K562 (cell line): ENCODE data around the gene TMEM255A. TPM values are rescaled to one million over a fixed set of nuclear protein-coding genes. Genes with fewer than 3 reads are reported as not detected.

Experiments
- C11orf30 ChIP-seq: fragments of 450-650 bp; IDR thresholded peaks from 2 replicates; pipeline ENCODE4 v1.6.1; 2016; ENCODE audit warnings: low read depth, mild to moderate bottlenecking
- CTBP1 ChIP-seq: fragments of 450-650 bp; IDR thresholded peaks from 2 replicates; pipeline ENCODE4 v1.6.1; 2016; ENCODE audit warnings: borderline replicate concordance
- FOSL1 ChIP-seq: fragments of 200-800 bp; sonication (Bioruptor generic); conservative IDR thresholded peaks from 2 replicates; pipeline ENCODE4 v1.6.1; 2016; ENCODE audit warnings: missing genetic modification characterization, missing compliant biosample characterization
- SIRT6 ChIP-seq: IDR thresholded peaks from one replicate; pipeline ENCODE4 v1.6.1; 2012; ENCODE audit warnings: low read depth, mild to moderate bottlenecking, control low read depth, inconsistent platforms, low read length, moderate library complexity
- ZNF23 ChIP-seq: fragments of 250-450 bp; sonication (Bioruptor Pico); IDR thresholded peaks from 2 replicates; pipeline ENCODE4 v1.4.0; 2020; ENCODE audit warnings: mild to moderate bottlenecking
- polyA plus RNA-seq, 8 experiments: library from polyadenylated mRNA; depleted of rRNA in 4 of 8; stranded (reverse) in 5 of 8; unstranded in 3 of 8; fragments of >200 nt; fragmentation: Nextera tagmentation in 2 of 8; fragmentation: Illumina TruSeq in 1 of 8; extraction: Ambion mirVana in 2 of 8; extraction: Trizol in 1 of 8; gene quantifications; 2 replicates each; pipeline versions ENCODE4 v1.2.1 to v1.2.3, GENCODE V29; 2011 to 2014; ENCODE audit warnings: inconsistent platforms in 1 of 8, missing spikeins in 1 of 8
- total RNA-seq, 7 experiments: library from RNA; depleted of rRNA in 6 of 7; stranded (reverse); fragments of >200 nt in 6 of 7; fragmentation: Illumina TruSeq in 2 of 7; extraction: Trizol in 2 of 7; gene quantifications; 2 replicates each; pipeline versions ENCODE4 v1.2.1 to v1.2.3, GENCODE V29; 2011 to 2021; ENCODE audit warnings: low replicate concordance in 1 of 7
- TF ChIP-seq, protein P1 (sequence below), 2 experiments: IDR thresholded peaks; 2 replicates each; pipeline ENCODE4 v1.6.1; 2011; ENCODE audit warnings: borderline replicate concordance in 1 of 2, control low read depth in 1 of 2, low read depth in 1 of 2, low read length in 1 of 2, mild to moderate bottlenecking in 1 of 2, mixed read lengths in 1 of 2, moderate library complexity in 1 of 2; ENCODE audit not compliant: insufficient read depth in 1 of 2, insufficient read length in 1 of 2, poor library complexity in 1 of 2, severe bottlenecking in 1 of 2; ENCODE audit errors: extremely low read depth in 1 of 2
- TF ChIP-seq, protein P2 (sequence below): fragments of 450-650 bp; IDR thresholded peaks from 2 replicates; pipeline ENCODE4 v1.6.1; 2016; ENCODE audit warnings: mild to moderate bottlenecking, moderate library complexity
- TF ChIP-seq, protein P3 (sequence below): fragments of 450-650 bp; IDR thresholded peaks from 2 replicates; pipeline ENCODE4 v1.6.1; 2017; ENCODE audit warnings: mild to moderate bottlenecking, moderate library complexity
- TF ChIP-seq, protein P4 (sequence below): fragments of 250-450 bp; sonication (Bioruptor Pico); IDR thresholded peaks from 2 replicates; pipeline ENCODE4 v1.4.0; 2020; ENCODE audit warnings: mild to moderate bottlenecking, moderate library complexity, borderline replicate concordance

TMEM255A gene
- total and polyA plus RNA-seq, 9 of the 15 experiments (the other 6 are each of a cell fraction or from before 2014, with no cell fraction given) = 0.01 TPM; not detected in 8

DNA sequence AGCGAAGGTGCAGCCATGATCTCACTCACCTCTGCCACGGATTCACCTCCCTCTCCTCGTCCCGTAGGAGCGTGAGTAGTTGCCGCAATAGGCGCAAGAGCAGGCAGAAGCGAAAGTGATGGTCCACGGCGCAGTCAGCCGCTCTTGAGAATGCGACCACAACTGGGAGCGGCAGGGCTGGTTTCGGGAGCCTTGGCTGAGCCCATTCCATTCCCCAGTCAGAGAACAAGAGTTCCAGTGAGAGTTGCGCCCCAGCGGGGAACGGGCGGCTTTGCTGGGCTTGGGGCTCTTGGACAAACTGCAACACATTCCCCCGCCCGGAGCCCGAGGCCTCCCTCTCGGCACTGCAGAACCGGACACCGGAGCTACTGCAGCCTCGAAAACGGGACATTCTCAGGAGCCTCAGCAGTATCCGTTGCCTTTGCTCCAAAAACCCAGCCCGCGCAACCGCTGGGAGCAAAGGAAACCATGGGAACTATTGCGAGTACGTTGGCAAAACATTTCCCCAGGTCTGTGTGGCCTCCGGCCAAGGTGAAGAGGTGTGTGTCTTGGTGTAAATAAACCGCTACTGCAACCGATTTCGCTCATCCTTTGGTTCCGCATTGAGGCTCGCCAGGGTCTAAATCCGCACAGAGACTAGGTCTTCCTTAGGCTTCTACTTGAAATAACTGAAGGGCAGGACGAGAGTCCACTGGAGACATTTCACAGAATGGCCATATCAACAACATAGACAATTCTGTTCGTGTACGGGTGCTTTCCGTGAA, 66.3 kb downstream of the TMEM255A start (continued):
- TF ChIP-seq, protein P1, sequence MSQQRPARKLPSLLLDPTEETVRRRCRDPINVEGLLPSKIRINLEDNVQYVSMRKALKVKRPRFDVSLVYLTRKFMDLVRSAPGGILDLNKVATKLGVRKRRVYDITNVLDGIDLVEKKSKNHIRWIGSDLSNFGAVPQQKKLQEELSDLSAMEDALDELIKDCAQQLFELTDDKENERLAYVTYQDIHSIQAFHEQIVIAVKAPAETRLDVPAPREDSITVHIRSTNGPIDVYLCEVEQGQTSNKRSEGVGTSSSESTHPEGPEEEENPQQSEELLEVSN (IDR thresholded peaks at IDR 0.05; ENCODE audit: borderline replicate concordance in 1 of 2, extremely low read depth in 1 of 2, insufficient read depth in 1 of 2, insufficient read length in 1 of 2, low read depth in 1 of 2, low read length in 1 of 2, poor library complexity in 1 of 2, severe bottlenecking in 1 of 2) = peak in 1 of 2 experiments; percentile 47
- TF ChIP-seq SIRT6 (no peak), C11orf30 (peak; percentile 83), FOSL1 (tag) (0 out of 2 replicates have a peak, but pooled peaks have one; percentile 35), CTBP1 (peak; percentile 75; the same call in 1 of the 2 replicates), ZNF23 (CRISPR knock-in tag) (no peak)
- TF ChIP-seq, protein P2, sequence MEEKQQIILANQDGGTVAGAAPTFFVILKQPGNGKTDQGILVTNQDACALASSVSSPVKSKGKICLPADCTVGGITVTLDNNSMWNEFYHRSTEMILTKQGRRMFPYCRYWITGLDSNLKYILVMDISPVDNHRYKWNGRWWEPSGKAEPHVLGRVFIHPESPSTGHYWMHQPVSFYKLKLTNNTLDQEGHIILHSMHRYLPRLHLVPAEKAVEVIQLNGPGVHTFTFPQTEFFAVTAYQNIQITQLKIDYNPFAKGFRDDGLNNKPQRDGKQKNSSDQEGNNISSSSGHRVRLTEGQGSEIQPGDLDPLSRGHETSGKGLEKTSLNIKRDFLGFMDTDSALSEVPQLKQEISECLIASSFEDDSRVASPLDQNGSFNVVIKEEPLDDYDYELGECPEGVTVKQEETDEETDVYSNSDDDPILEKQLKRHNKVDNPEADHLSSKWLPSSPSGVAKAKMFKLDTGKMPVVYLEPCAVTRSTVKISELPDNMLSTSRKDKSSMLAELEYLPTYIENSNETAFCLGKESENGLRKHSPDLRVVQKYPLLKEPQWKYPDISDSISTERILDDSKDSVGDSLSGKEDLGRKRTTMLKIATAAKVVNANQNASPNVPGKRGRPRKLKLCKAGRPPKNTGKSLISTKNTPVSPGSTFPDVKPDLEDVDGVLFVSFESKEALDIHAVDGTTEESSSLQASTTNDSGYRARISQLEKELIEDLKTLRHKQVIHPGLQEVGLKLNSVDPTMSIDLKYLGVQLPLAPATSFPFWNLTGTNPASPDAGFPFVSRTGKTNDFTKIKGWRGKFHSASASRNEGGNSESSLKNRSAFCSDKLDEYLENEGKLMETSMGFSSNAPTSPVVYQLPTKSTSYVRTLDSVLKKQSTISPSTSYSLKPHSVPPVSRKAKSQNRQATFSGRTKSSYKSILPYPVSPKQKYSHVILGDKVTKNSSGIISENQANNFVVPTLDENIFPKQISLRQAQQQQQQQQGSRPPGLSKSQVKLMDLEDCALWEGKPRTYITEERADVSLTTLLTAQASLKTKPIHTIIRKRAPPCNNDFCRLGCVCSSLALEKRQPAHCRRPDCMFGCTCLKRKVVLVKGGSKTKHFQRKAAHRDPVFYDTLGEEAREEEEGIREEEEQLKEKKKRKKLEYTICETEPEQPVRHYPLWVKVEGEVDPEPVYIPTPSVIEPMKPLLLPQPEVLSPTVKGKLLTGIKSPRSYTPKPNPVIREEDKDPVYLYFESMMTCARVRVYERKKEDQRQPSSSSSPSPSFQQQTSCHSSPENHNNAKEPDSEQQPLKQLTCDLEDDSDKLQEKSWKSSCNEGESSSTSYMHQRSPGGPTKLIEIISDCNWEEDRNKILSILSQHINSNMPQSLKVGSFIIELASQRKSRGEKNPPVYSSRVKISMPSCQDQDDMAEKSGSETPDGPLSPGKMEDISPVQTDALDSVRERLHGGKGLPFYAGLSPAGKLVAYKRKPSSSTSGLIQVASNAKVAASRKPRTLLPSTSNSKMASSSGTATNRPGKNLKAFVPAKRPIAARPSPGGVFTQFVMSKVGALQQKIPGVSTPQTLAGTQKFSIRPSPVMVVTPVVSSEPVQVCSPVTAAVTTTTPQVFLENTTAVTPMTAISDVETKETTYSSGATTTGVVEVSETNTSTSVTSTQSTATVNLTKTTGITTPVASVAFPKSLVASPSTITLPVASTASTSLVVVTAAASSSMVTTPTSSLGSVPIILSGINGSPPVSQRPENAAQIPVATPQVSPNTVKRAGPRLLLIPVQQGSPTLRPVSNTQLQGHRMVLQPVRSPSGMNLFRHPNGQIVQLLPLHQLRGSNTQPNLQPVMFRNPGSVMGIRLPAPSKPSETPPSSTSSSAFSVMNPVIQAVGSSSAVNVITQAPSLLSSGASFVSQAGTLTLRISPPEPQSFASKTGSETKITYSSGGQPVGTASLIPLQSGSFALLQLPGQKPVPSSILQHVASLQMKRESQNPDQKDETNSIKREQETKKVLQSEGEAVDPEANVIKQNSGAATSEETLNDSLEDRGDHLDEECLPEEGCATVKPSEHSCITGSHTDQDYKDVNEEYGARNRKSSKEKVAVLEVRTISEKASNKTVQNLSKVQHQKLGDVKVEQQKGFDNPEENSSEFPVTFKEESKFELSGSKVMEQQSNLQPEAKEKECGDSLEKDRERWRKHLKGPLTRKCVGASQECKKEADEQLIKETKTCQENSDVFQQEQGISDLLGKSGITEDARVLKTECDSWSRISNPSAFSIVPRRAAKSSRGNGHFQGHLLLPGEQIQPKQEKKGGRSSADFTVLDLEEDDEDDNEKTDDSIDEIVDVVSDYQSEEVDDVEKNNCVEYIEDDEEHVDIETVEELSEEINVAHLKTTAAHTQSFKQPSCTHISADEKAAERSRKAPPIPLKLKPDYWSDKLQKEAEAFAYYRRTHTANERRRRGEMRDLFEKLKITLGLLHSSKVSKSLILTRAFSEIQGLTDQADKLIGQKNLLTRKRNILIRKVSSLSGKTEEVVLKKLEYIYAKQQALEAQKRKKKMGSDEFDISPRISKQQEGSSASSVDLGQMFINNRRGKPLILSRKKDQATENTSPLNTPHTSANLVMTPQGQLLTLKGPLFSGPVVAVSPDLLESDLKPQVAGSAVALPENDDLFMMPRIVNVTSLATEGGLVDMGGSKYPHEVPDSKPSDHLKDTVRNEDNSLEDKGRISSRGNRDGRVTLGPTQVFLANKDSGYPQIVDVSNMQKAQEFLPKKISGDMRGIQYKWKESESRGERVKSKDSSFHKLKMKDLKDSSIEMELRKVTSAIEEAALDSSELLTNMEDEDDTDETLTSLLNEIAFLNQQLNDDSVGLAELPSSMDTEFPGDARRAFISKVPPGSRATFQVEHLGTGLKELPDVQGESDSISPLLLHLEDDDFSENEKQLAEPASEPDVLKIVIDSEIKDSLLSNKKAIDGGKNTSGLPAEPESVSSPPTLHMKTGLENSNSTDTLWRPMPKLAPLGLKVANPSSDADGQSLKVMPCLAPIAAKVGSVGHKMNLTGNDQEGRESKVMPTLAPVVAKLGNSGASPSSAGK = peak; percentile 47
- TF ChIP-seq, protein P3, sequence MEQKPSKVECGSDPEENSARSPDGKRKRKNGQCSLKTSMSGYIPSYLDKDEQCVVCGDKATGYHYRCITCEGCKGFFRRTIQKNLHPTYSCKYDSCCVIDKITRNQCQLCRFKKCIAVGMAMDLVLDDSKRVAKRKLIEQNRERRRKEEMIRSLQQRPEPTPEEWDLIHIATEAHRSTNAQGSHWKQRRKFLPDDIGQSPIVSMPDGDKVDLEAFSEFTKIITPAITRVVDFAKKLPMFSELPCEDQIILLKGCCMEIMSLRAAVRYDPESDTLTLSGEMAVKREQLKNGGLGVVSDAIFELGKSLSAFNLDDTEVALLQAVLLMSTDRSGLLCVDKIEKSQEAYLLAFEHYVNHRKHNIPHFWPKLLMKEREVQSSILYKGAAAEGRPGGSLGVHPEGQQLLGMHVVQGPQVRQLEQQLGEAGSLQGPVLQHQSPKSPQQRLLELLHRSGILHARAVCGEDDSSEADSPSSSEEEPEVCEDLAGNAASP = no peak
- TF ChIP-seq, protein P4, sequence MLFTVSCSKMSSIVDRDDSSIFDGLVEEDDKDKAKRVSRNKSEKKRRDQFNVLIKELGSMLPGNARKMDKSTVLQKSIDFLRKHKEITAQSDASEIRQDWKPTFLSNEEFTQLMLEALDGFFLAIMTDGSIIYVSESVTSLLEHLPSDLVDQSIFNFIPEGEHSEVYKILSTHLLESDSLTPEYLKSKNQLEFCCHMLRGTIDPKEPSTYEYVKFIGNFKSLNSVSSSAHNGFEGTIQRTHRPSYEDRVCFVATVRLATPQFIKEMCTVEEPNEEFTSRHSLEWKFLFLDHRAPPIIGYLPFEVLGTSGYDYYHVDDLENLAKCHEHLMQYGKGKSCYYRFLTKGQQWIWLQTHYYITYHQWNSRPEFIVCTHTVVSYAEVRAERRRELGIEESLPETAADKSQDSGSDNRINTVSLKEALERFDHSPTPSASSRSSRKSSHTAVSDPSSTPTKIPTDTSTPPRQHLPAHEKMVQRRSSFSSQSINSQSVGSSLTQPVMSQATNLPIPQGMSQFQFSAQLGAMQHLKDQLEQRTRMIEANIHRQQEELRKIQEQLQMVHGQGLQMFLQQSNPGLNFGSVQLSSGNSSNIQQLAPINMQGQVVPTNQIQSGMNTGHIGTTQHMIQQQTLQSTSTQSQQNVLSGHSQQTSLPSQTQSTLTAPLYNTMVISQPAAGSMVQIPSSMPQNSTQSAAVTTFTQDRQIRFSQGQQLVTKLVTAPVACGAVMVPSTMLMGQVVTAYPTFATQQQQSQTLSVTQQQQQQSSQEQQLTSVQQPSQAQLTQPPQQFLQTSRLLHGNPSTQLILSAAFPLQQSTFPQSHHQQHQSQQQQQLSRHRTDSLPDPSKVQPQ = no peak
